ENCODE results near the gene FLVCR2.

DNA sequence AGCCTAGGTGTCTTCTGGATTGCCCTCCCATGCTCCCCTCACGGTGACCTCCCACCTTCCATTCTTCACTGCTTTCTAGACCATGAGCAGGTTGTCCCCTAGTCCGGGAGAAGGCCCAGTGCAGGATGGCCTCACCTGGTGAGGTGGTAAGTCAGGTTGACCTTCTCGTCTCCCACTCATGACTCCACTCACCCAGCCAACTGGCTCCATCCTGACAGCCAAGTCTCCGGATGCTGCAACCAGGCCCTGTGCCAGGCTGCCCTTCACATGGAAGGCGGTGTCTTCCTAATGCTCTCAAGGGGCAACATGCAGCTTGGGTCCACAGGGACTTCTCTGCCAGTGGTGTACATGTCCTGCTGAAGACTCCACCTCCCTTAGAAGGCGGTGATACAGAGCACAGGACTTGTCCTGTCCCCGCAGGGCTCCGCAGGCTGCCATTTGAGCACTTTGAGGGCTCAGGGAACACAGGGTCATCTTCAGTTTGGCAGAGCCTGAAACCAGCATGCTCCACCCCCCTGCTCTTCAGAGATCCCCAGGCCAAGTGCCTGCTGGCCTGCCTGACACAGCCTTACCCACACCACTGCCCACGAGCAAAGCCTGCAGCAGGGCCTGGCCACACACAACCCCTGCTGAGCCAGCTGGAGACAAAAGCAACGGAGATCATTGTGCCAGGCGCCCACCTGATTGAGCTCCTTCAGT, 30.7 kb upstream of the FLVCR2 start:
- TF ChIP-seq, protein P1, sequence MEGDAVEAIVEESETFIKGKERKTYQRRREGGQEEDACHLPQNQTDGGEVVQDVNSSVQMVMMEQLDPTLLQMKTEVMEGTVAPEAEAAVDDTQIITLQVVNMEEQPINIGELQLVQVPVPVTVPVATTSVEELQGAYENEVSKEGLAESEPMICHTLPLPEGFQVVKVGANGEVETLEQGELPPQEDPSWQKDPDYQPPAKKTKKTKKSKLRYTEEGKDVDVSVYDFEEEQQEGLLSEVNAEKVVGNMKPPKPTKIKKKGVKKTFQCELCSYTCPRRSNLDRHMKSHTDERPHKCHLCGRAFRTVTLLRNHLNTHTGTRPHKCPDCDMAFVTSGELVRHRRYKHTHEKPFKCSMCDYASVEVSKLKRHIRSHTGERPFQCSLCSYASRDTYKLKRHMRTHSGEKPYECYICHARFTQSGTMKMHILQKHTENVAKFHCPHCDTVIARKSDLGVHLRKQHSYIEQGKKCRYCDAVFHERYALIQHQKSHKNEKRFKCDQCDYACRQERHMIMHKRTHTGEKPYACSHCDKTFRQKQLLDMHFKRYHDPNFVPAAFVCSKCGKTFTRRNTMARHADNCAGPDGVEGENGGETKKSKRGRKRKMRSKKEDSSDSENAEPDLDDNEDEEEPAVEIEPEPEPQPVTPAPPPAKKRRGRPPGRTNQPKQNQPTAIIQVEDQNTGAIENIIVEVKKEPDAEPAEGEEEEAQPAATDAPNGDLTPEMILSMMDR (IDR thresholded peaks at IDR 0.05), result no peak
- TF ChIP-seq POLR2A (IDR thresholded peaks at IDR 0.05), result no peak

Data from lower leg skin (tissue), 3 donors.